A673 (cell line): ENCODE data around the gene KMT2C. TPM values are rescaled to one million over a fixed set of nuclear protein-coding genes. Genes with fewer than 3 reads are reported as not detected.

Source experiments
- BruUV-seq: library from RNA; stranded (reverse); fragments of 400-500 nt; replicated peaks from 2 replicates; lab custom pipeline; 2021; lab: Mats Ljungman, UMichigan
- CTCF ChIA-PET: fragments of 300-600 bp; sonication (Branson Sonifier 250); formaldehyde crosslinking; loops from one replicate; lab custom pipeline; 2022; ENCODE audit warnings: antibody characterized with exemption; lab: Charles Lee
- POLR2A ChIA-PET: fragments of 300-600 bp; sonication (Branson Sonifier 250); formaldehyde crosslinking; loops from one replicate; lab custom pipeline; 2022; ENCODE audit warnings: antibody characterized with exemption; ENCODE audit not compliant: low non-redundant PET; lab: Charles Lee
- DNase-seq: peaks from one replicate; pipeline ENCODE4 v3.0.0-alpha.2; 2015; ENCODE audit warnings: low spot score
- H3K27ac ChIP-seq: fragments of 200-600 bp; sonication (generic); 2 replicates; pipeline ENCODE4 v1.5.1; 2016; ENCODE audit warnings: mixed run types, low read depth, mild to moderate bottlenecking, mixed read lengths, antibody characterized with exemption, low read length; ENCODE audit not compliant: poor library complexity, severe bottlenecking
- H3K27me3 ChIP-seq: fragments of 200-600 bp; sonication (generic); replicated peaks from 2 replicates; pipeline ENCODE4 v1.6.1; 2017; ENCODE audit warnings: mixed run types, low read depth, mild to moderate bottlenecking, mixed read lengths, antibody characterized with exemption, low read length; ENCODE audit not compliant: insufficient read depth, poor library complexity
- H3K36me3 ChIP-seq: fragments of 200-600 bp; sonication (generic); 2 replicates; pipeline ENCODE4 v1.6.1; 2016; ENCODE audit warnings: mixed run types, mild to moderate bottlenecking, mixed read lengths, antibody characterized with exemption, low read length; ENCODE audit not compliant: insufficient read depth, poor library complexity, severe bottlenecking
- H3K4me1 ChIP-seq: fragments of 200-600 bp; sonication (generic); 2 replicates; pipeline ENCODE4 v1.6.1; 2017; ENCODE audit warnings: mixed run types, mild to moderate bottlenecking, mixed read lengths, antibody characterized with exemption, low read length; ENCODE audit not compliant: insufficient read depth, poor library complexity, severe bottlenecking
- H3K4me3 ChIP-seq: fragments of 200-600 bp; sonication (generic); 2 replicates; pipeline ENCODE4 v1.5.1; 2016; ENCODE audit warnings: low read depth, mixed run types, mild to moderate bottlenecking, mixed read lengths, low read length; ENCODE audit not compliant: poor library complexity, severe bottlenecking
- H3K9me3 ChIP-seq: fragments of 200-600 bp; sonication (generic); 2 replicates; pipeline ENCODE4 v1.6.1; 2016; ENCODE audit warnings: mixed run types, low read depth, mild to moderate bottlenecking, mixed read lengths, antibody characterized with exemption, low read length; ENCODE audit not compliant: poor library complexity, severe bottlenecking
- EZH2 ChIP-seq: fragments of 200-600 bp; sonication (generic); IDR thresholded peaks from 2 replicates; pipeline ENCODE4 v1.6.1; 2017; ENCODE audit warnings: borderline replicate concordance, low read depth, mild to moderate bottlenecking, mixed read lengths, antibody characterized with exemption, low read length; ENCODE audit not compliant: poor library complexity, severe bottlenecking
- intact Hi-C: fragments of 100-400 bp; cut with micrococcal nuclease; formaldehyde crosslinking; loops from one replicate; pipeline ENCODE4 v1.10.0; 2022; ENCODE audit not compliant: unreplicated experiment
- total RNA-seq: library from RNA; stranded (reverse); gene quantifications from 2 replicates; pipeline ENCODE4 v1.2.3, GENCODE V29; 2021
- TF ChIP-seq, protein P1 (sequence below): fragments of 300-800, 200-600 bp; sonication (generic); conservative IDR thresholded peaks from 2 replicates; pipeline ENCODE4 v1.5.1; 2017; ENCODE audit warnings: low read depth, mild to moderate bottlenecking, antibody characterized with exemption, low read length, moderate library complexity, mixed read lengths

KMT2C gene
- total RNA-seq, 1 experiment from 2014 or later = 52.9 TPM

DNA sequence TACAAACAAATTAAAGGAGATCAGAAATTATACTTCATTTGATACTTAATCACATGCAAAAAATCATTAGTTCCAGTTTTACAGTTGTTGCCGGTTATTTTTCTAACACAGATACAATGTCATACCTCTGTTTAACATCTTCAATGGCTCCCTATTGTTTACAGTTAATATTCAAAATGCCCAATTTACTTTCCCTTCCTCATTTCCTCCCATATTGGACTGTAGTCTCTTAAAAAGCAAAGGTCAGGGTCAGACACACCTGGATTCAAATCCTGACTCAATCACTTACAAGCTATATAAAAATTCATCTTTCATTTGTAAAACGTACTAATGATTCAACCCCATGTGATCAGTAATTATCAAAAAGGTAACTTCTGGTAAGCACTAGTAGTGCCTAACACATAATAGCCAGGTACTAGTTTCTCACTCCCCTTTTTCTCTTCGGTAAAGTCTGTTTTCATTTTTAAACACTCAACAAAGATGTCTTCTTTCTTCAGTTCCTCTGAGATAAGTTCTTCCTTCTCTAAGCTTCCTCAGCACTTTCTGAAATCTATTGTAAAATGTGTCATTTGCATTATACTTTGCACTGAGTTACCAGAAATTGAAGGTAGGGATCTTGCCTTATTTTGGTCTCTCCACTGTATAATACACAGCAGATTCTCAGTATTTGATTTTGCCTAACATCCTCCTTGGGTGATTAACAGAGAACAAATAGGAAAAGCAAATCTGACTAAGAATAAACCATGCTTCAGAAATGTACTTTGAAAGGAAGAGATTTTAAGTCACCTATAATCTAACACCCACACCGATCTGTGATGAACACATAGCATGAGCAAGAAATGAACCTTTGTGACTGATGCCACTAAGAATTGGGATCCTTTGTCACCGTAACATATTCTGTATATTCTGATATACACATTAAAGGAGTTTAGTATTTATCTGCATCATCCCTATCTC lies 16.1 kb downstream of the KMT2C start:
- no peak for TF ChIP-seq EZH2
- TF ChIP-seq, protein P1, sequence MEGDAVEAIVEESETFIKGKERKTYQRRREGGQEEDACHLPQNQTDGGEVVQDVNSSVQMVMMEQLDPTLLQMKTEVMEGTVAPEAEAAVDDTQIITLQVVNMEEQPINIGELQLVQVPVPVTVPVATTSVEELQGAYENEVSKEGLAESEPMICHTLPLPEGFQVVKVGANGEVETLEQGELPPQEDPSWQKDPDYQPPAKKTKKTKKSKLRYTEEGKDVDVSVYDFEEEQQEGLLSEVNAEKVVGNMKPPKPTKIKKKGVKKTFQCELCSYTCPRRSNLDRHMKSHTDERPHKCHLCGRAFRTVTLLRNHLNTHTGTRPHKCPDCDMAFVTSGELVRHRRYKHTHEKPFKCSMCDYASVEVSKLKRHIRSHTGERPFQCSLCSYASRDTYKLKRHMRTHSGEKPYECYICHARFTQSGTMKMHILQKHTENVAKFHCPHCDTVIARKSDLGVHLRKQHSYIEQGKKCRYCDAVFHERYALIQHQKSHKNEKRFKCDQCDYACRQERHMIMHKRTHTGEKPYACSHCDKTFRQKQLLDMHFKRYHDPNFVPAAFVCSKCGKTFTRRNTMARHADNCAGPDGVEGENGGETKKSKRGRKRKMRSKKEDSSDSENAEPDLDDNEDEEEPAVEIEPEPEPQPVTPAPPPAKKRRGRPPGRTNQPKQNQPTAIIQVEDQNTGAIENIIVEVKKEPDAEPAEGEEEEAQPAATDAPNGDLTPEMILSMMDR = no peak
- intact Hi-C loops = no loop called here
- ChIA-PET POLR2A (no interaction called here), CTCF (no interaction called here)
- BruUV-seq = no TSS peak
- Histone ChIP-seq H3K9me3 (peaks cover 17% of the 10 kb centered on the region), H3K36me3 (no peaks in the 10 kb centered on the region), H3K27me3 (no peaks in the 10 kb centered on the region), H3K4me3 (no peak overlapping the region), H3K4me1 (no peaks in the 10 kb centered on the region), H3K27ac (no peak overlapping the region)
- DNase-seq = no peak

DNA sequence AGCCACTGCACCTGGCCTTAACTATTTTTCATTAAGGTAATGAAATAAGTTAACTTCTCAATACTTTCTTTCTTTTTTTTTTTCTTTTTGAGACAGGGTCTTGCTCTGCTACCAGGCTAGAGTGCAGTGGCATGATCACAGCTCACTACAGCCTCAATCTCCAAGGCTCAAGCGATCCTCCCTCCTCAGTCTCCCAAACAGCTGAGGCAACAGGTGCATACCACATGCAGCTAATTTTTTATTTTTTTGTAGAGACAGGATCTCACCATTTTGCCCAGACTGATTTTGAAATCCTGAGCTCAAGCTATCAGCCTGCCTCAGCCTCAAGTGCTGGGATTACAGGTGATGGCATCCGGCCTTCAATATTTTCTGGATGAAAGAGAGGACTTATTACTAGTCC lies 21.0 kb downstream of the KMT2C start:
- no TSS peak for BruUV-seq
- H3K36me3 ChIP-seq = no peaks in the 10 kb centered on the region
- TF ChIP-seq, protein P1 = no peak
- TF ChIP-seq EZH2 = no peak
- no peaks in the 10 kb centered on the region for H3K27me3 ChIP-seq
- CTCF ChIA-PET = no interaction called here
- POLR2A ChIA-PET = no interaction called here
- intact Hi-C loops = no loop called here
- H3K9me3 ChIP-seq = peaks cover 10% of the 10 kb centered on the region
- H3K4me1 ChIP-seq = no peaks in the 10 kb centered on the region
- H3K4me3 ChIP-seq = no peak overlapping the region
- DNase-seq = no peak
- no peak overlapping the region for H3K27ac ChIP-seq

DNA sequence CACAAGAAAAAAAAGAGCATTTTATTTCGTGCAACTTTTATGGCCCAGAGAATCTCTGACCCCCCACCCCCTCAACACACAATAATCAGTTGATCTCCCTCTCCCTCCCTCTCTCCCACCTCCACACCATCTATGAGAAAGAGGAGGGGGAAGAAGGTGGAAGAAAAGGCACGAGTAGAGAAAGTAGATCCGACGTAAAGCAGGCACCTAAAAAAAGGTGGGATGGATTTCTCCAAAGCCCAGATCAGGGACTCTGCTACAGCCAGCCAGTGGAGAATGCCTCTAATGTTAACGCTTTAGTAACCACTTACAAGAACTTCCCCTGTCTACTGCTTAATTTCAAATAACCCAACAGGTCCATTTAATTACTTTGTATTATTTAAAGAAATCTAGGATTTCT lies 24.4 kb downstream of the KMT2C start:
- Histone ChIP-seq H3K4me1 (no peaks in the 10 kb centered on the region), H3K27ac (no peak overlapping the region), H3K36me3 (no peaks in the 10 kb centered on the region), H3K4me3 (no peak overlapping the region), H3K27me3 (no peaks in the 10 kb centered on the region), H3K9me3 (peaks cover 17% of the 10 kb centered on the region)
- CTCF ChIA-PET = no interaction called here
- POLR2A ChIA-PET = no interaction called here
- TF ChIP-seq, protein P1 = no peak
- no peak for TF ChIP-seq EZH2
- BruUV-seq = no TSS peak
- intact Hi-C loops = no loop called here
- no peak for DNase-seq
